Measurements from ENCODE around the gene C20orf173.
"Not testable (repeated sequence)": the region's sequence is repeated elsewhere in the genome, so short reads cannot be mapped to it uniquely, and the experiment has no call there.

The C20orf173 gene

GRCh38 chr20:35546127-35546526 lies 16.7 kb upstream of the C20orf173 start:
- DNase-seq (ENCODE audit: low spot score), result no peak

DNA sequence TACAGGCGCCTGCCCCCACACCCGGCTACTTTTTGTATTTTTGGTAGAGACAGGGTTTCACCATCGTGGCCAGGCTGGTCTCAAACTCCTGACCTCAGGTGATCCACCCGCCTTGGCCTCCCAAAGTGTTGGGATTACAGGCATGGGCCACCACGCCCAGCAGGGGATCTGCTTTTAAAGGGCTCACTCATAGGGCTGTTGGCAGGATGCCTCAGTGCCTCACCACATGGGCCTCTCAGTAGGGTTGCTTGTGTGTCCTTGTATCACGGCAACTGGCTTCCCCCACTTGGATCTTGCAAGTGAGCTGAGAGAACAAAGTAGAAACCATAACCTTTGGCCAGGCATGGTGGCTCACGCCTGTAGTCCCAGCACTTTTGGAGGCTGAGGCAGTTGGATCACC lies 15.5 kb upstream of the C20orf173 start:
- DNase-seq (ENCODE audit: low spot score), result not testable (repeated sequence)

- DNase-seq (ENCODE audit: low spot score), result no peak
Measured at GRCh38 chr20:35544436-35544835, 15.0 kb upstream of the C20orf173 start.

DNA sequence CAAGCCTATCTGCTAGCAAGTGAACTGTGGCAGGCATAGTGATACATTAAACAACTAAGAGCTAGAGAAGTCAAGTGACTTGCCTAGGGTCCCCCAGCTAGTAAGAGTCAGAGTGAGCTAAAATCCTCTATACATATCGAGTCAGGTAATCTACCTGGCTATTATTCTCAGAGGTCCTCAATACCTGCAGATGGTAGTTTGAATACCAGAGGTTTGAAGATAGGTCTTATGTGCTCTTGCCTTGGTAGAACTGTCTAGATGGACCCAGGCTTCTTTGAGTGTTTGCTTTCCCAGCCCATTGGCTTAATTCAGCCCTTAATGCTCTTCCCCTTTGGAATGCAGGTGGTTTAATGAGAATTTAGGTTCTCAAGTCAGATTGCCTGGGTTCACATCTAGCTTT lies 13.5 kb upstream of the C20orf173 start:
- no peak for DNase-seq (ENCODE audit: low spot score)

GRCh38 chr20:35541783-35542662 lies 12.6 kb upstream of the C20orf173 start, which contains the start of gene ERGIC3:
TSS of gene ERGIC3 (plus strand) at chr20:35542078. CDS start at chr20:35542098, 20 bp downstream.
- peak; percentile 96 for DNase-seq (ENCODE audit: low spot score)

DNA sequence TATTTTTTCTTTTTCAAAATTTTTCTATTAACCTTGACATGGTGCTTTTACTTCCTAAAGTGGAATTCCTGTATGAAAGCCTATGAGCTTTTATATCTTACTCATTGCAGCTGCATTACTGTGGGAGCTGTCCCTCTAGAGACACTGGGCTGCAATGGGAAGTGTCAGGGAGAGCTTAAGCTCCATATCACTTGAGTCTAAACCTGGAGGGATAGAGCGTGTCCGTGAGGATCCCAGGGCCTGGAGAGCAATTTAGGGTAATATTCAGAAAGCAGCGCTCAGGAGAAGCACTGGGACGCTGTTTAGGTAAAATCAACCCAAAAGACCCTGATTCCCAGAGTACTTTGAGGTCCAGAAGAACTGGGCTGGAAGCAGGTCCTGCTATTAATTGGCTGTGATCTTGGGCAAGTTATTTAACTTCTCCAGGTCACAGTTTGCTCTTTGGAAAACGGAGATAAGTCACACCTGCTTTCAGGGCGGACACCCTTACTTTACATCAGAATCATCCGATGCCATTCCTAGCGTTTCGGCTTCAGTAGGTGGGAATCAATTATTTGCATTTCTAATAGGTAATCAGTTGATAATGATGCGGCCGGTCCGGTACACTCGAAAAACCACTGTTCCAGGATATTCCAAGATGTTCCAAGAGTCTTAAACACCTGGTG lies 11.8 kb upstream of the C20orf173 start:
- DNase-seq (ENCODE audit: low spot score), result no peak

DNA sequence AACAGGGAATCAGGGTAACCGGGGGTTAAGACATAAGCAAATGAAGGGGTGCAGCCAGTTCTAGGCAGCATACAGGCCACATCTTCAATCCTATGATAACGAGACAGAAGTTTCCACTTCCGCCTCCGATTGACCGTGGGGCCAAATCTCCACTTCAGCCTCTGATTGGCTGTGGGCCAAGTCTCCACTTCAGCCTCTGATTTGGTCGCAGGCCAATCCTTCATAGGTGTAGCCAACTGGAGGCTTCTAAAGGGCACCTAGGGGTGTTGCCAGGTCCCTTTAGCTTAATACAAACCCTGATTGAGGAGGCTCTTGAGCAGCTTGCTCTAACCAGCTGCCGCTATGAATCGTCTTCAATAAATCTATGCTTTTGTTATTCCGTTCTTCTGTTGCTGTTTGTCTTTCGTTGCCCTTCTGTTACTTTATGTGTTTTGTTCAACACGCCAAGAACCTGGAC lies 10.3 kb upstream of the C20orf173 start:
- DNase-seq (ENCODE audit: low spot score), result no peak

GRCh38 chr20:35527122-35527769 lies 2.2 kb downstream of the C20orf173 start:
- no peak for DNase-seq (ENCODE audit: low spot score)

DNA sequence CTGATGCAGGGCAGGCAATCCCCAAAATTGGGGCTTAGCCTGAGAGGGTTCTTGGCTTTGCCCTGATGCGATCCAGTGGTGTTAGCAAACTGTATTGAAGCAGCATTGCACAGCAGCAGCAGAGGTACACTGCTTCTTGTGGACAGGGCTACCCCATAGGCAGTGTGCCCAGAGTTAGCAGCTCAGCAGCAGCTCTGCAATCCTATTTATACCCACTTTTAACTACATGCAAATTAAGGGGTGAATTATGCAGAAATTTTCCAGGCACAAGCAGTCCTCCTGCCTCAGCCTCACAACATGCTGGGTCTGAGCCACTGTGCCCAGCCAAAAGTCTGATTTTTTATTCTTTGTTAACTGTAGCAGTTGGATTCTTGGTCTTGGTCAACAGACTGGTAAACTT lies 3.8 kb downstream of the C20orf173 start:
- no peak for DNase-seq (ENCODE audit: low spot score)

GRCh38 chr20:35523298-35523888 lies 6.1 kb downstream of the C20orf173 start:
- DNase-seq (ENCODE audit: low spot score), result peak; percentile 19

DNA sequence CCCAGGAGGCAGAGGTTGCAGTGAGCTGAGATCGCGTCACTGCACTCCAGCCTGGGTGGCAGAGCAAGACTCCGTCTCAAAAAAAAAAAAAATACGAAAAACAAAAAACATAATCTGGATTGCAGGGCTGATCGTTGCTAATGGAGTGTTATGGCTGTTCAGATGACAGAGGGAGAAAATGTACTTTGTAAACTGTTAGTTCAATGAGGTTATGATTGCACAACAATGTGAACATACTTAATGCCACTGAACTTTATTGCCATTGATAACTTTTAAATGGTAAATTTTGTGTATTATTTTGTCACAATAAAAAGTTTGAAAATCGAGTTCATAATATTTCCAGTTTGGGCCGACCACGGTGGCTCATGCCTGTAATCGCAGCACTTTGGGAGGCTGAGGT lies 10.5 kb downstream of the C20orf173 start:
- DNase-seq (ENCODE audit: low spot score), result no peak

DNA sequence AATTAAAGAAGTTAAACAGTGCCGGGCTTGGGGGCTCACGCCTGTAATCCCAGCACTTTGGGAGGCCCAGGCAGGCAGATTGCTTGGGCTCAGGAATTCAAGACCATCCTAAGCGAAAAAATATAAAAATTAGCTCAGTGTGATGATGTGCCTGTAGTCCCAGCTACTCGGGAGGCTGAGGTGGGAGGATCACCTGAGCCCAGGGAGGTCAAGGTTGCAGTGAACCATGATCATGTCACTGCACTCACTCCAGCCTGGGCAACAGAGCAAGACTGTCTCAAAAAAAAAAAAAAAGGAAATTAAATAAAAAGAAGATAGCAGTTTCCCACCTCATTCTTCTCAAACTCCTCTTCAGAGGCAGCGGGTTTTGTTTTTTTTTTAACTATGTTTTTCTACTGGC lies 11.7 kb downstream of the C20orf173 start:
- not testable (repeated sequence) for DNase-seq (ENCODE audit: low spot score)

DNA sequence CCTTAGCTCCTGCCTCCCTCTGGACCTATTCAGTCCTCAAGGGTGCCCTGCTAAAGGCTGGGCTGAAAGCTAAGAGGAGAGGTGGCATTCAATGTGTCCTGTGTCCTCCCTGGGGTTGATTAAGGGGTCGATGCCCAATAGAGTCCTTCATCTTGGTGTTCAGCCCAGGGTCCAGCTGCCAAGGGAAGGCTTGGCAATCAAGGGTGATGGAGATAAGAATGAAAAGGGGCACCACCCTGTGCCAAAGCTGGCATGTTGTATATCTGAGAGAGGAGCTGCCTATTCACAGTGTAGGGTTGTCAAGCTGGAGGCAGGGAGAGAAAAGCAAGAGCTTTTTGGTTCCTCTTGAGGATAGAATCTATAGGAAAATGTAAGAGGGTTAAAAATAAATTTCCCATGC lies 12.3 kb downstream of the C20orf173 start:
- no peak for DNase-seq (ENCODE audit: low spot score)

GRCh38 chr20:35515949-35516645 lies 13.4 kb downstream of the C20orf173 start:
- no peak for DNase-seq (ENCODE audit: low spot score)

- no peak for DNase-seq (ENCODE audit: low spot score)
Measured at GRCh38 chr20:35515341-35515740, 14.1 kb downstream of the C20orf173 start.

DNA sequence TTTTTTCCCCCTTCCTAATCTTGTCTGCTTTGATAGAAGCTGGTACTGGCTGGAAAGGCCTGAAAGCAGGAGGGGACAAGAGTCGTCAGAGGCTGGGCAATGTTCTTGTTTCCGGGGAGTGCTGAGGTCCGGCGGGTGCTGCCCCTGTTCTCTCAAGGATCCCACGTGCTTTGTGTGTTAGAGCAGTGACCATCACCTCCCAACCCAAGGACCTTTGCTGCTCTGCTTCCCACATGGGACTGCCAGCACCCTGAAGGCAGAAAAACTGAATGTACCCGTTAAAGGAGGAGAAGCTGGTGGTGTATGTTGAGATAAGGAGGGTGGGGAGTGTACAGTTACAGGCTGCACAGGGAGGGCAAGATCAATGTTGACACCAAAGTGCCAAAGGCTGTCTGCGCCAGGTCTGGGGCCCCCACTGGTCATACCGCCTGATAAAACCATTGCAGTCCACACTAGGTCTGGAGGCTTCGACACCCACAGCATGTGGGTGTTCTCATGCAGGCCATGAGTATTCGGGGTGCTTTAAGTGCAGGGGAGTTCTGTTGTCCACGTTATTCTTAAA lies 15.0 kb downstream of the C20orf173 start:
- DNase-seq (ENCODE audit: low spot score), result no peak

GRCh38 chr20:35511814-35512420 lies 17.5 kb downstream of the C20orf173 start:
- DNase-seq (ENCODE audit: low spot score), result no peak

- DNase-seq (ENCODE audit: low spot score), result no peak
Measured at GRCh38 chr20:35510951-35511735, 18.3 kb downstream of the C20orf173 start.

DNA sequence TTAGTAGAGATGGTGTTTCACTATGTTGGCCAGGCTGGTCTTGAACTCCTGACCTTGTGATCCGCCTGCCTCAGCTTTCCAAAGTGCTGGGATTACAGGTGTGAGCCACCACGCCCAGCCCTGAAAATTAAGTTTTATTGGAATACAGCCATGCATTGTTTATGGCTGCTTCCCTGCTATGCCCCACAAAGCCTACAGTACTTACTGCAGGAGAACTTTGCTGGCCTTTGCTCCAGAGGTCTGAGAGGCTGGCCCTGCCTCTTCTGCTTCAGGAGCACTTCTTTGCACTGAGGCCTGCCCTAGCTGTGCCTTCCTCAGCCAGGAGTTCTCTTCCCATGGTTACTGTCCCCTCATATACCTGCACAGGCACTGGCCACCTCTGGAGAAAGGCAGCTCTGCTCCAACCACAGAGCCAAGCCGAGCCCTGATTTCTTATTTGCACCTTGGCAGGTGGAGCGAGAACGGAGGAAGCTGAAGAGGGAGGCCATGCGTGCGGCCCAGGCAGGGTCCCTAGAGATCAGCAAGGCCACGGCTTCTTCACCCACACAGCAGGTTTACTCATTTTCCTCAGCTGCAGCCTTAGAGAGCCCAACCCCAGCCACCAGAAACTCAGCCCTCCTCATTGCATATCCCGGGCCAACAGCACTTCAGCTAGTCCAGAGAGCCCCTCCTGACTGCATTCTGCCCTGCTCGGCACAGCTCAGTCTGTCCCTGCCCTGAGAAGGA lies 20.8 kb downstream of the C20orf173 start:
- DNase-seq (ENCODE audit: low spot score), result no peak
